Amniotic stem cell (primary cell): ENCODE measurements around the gene YTHDF2.
"Not testable (repeated sequence)": the region's sequence is repeated elsewhere in the genome, so short reads cannot be mapped to it uniquely, and the experiment has no call there.

Experiments
- DNase-seq: peaks from one replicate; lab custom pipeline; 2025; lab: John Stamatoyannopoulos, UW

The YTHDF2 gene

GRCh38 chr1:28759257-28759656 lies 22.5 kb downstream of the YTHDF2 start:
- no peak for DNase-seq

GRCh38 chr1:28761189-28761588 lies 24.4 kb downstream of the YTHDF2 start:
- DNase-seq, result no peak

- no peak for DNase-seq
Observed at GRCh38 chr1:28766532-28767183, 29.9 kb downstream of the YTHDF2 start.

- no peak for DNase-seq
Observed at GRCh38 chr1:28770601-28771165, 33.9 kb downstream of the YTHDF2 start.

GRCh38 chr1:28771921-28772320 lies 35.2 kb downstream of the YTHDF2 start:
- DNase-seq, result not testable (repeated sequence)

- DNase-seq, result no peak
Observed at GRCh38 chr1:28773105-28773504, 36.4 kb downstream of the YTHDF2 start.

GRCh38 chr1:28775121-28775942 lies 38.6 kb downstream of the YTHDF2 start:
- DNase-seq, result no peak

- no peak for DNase-seq
Observed at GRCh38 chr1:28776341-28776740, 39.6 kb downstream of the YTHDF2 start.

GRCh38 chr1:28778021-28778420 lies 41.3 kb downstream of the YTHDF2 start:
- no peak for DNase-seq

GRCh38 chr1:28779751-28780408 lies 43.1 kb downstream of the YTHDF2 start:
- DNase-seq, result no peak

GRCh38 chr1:28781305-28781704 lies 44.6 kb downstream of the YTHDF2 start:
- DNase-seq, result no peak

- DNase-seq, result no peak
Observed at GRCh38 chr1:28782011-28782410, 45.3 kb downstream of the YTHDF2 start.

- no peak for DNase-seq
Observed at GRCh38 chr1:28783363-28783762, 46.6 kb downstream of the YTHDF2 start.

GRCh38 chr1:28789412-28789811 lies 52.7 kb downstream of the YTHDF2 start:
- no peak for DNase-seq

- DNase-seq, result no peak
Observed at GRCh38 chr1:28789816-28790215, 53.1 kb downstream of the YTHDF2 start.

GRCh38 chr1:28790377-28791035 lies 53.8 kb downstream of the YTHDF2 start:
- no peak for DNase-seq

- DNase-seq, result not testable (repeated sequence)
Observed at GRCh38 chr1:28791929-28792328, 55.2 kb downstream of the YTHDF2 start.

- DNase-seq, result no peak
Observed at GRCh38 chr1:28792644-28793121, 55.9 kb downstream of the YTHDF2 start.

GRCh38 chr1:28794582-28794981 lies 57.8 kb downstream of the YTHDF2 start:
- DNase-seq, result not testable (repeated sequence)

GRCh38 chr1:28796352-28797211 lies 59.8 kb downstream of the YTHDF2 start:
- no peak for DNase-seq

- DNase-seq, result no peak
Observed at GRCh38 chr1:28800324-28800723, 63.6 kb downstream of the YTHDF2 start.
